Measurements from ENCODE around the gene SERPING1. TPM values are rescaled to one million over a fixed set of nuclear protein-coding genes. Genes with fewer than 3 reads are reported as not detected.

Gene SERPING1
- total and polyA plus RNA-seq, 2 donors from 2014 or later: 361 to 785 TPM

DNA sequence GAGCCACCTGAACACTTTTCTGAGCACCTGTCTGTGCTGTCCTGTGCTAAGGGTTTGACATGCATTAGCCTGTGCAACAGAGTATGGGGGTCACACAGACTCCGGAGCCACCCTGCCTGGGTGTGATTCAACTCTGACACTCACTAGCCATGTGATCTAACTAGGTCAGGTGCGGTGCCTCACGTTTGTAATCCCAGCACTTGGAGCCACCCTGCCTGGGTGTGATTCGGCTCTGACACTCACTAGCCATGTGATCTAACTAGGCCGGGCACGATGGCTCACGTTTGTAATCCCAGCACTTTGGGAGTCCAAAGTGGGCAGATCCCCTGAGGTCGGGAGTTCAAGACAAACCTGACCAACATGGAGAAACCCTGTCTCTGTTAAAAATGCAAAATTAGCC is 41.4 kb upstream of the SERPING1 start:
- no peak for FAIRE-seq
- no peaks in the 10 kb centered on the region for H3K27me3 ChIP-seq (ENCODE audit: control insufficient read depth, insufficient read depth, low read length)

DNA sequence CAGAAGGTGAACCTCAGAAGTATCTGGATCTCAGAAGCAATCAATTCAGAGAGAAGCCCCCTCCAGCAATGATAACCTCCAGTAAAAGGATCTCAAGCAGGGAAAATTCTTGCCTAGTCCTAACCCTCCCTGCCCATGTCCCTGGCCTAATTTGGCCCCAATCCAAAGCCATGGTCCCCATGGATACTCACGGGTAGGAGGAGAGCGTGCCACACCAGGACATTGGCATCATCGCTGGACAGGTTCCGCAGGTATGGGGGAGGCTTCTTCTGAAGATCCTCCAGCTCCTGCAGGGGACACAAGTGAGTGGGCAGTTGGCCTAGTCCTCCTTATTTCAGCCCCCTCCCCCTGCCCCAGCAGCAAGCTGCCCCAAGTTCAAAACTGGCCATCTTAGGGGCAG is 37.3 kb upstream of the SERPING1 start:
- FAIRE-seq (no peak), DNase-seq (no peak)
- Histone ChIP-seq H3K27me3 (ENCODE audit: control insufficient read depth, insufficient read depth, low read length) (no peaks in the 10 kb centered on the region), H3K9me3 (ENCODE audit: control insufficient read depth in 2 of 3, insufficient read depth in 1 of 3, low read length in 3 of 3) (no peaks in the 10 kb centered on the region), H3K36me3 (ENCODE audit: control insufficient read depth in 2 of 3, insufficient read depth in 3 of 3, low read length in 3 of 3) (peaks cover 0 to 6% (median 0%) of the 10 kb centered on the region in 3 donors), H3K9ac (ENCODE audit: low read length in 3 of 3) (no peak overlapping the region), H3K4me1 (ENCODE audit: control insufficient read depth in 2 of 3, insufficient read depth in 2 of 3, low read depth in 1 of 3, low read length in 3 of 3) (no peaks in the 10 kb centered on the region), H3K27ac (ENCODE audit: low read depth in 2 of 2, low read length in 2 of 2) (no peak overlapping the region), H3K4me3 (ENCODE audit: low read length in 3 of 3) (no peak overlapping the region)
- intact Hi-C loops (cut with DNase I): no loop called here
- no peak for TF ChIP-seq CTCF (IDR thresholded peaks at IDR 0.05; ENCODE audit: borderline replicate concordance, extremely low read depth, insufficient read depth)

More for the DNA sequence above, 41.4 kb upstream of the SERPING1 start:
- no peak overlapping the region for H3K27ac ChIP-seq (ENCODE audit: low read depth in 2 of 2, low read length in 2 of 2)
- no peak for TF ChIP-seq CTCF (IDR thresholded peaks at IDR 0.05; ENCODE audit: borderline replicate concordance, extremely low read depth, insufficient read depth)
- no peak for DNase-seq
- peaks cover 0 to 27% (median 14%) of the 10 kb centered on the region in 3 donors for H3K36me3 ChIP-seq (ENCODE audit: control insufficient read depth in 2 of 3, insufficient read depth in 3 of 3, low read length in 3 of 3)
- H3K9me3 ChIP-seq (ENCODE audit: control insufficient read depth in 2 of 3, insufficient read depth in 1 of 3, low read length in 3 of 3): no peaks in the 10 kb centered on the region
- H3K9ac ChIP-seq (ENCODE audit: low read length in 3 of 3): no peak overlapping the region
- no peaks in the 10 kb centered on the region for H3K4me1 ChIP-seq (ENCODE audit: control insufficient read depth in 2 of 3, insufficient read depth in 2 of 3, low read depth in 1 of 3, low read length in 3 of 3)
- H3K4me3 ChIP-seq (ENCODE audit: low read length in 3 of 3): no peak overlapping the region
- intact Hi-C loops (cut with DNase I): no loop called here

DNA sequence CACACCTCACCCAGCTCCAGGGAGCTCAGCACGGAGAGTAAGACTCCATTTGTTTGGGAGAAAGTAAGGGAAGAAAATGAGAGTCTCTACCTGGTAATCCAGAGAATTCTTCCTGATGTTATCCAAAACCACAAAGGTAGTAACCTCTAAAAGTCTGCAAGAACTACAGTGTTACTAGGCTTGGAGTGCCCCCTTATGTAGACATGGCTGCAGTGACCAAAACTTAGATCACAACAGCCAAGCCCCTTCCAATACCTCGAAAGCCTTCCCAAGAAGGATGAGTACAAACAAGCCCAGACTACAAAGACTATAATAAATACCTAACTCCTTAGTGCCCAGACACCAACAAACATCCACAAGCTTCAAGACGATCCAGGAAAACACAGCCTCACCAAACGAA is 34.9 kb upstream of the SERPING1 start:
- peaks cover 0 to 6% (median 0%) of the 10 kb centered on the region in 3 donors for H3K36me3 ChIP-seq (ENCODE audit: control insufficient read depth in 2 of 3, insufficient read depth in 3 of 3, low read length in 3 of 3)
- no peak for TF ChIP-seq CTCF (IDR thresholded peaks at IDR 0.05; ENCODE audit: borderline replicate concordance, extremely low read depth, insufficient read depth)
- peaks cover 0 to 8% (median 0%) of the 10 kb centered on the region in 3 donors for H3K4me1 ChIP-seq (ENCODE audit: control insufficient read depth in 2 of 3, insufficient read depth in 2 of 3, low read depth in 1 of 3, low read length in 3 of 3)
- no peak for DNase-seq
- no peak overlapping the region for H3K9ac ChIP-seq (ENCODE audit: low read length in 3 of 3)
- no peak for FAIRE-seq
- H3K4me3 ChIP-seq (ENCODE audit: low read length in 3 of 3): no peak overlapping the region
- intact Hi-C loops (cut with DNase I): no loop called here
- H3K27me3 ChIP-seq (ENCODE audit: control insufficient read depth, insufficient read depth, low read length): no peaks in the 10 kb centered on the region
- H3K27ac ChIP-seq (ENCODE audit: low read depth in 2 of 2, low read length in 2 of 2): no peak overlapping the region
- no peaks in the 10 kb centered on the region for H3K9me3 ChIP-seq (ENCODE audit: control insufficient read depth in 2 of 3, insufficient read depth in 1 of 3, low read length in 3 of 3)
